Activated CD8-positive, alpha-beta T cell treated with anti-CD3 and anti-CD28 coated beads for 36 hours (primary cell): ENCODE results near the gene TRIP6. TPM values are rescaled to one million over a fixed set of nuclear protein-coding genes. Genes with fewer than 3 reads are reported as not detected.

Experiments used
- ATAC-seq: fragments of 200-7000 bp; cut with Tn5 transposase; one replicate; pipeline ENCODE4 v1.10.0; 2021; ENCODE audit warnings: mild to moderate bottlenecking, moderate library complexity
- CTCF ChIA-PET: fragments of 350-600 bp; sonication (Branson Sonifier 250); formaldehyde crosslinking; loops from one replicate; lab custom pipeline; 2021; ENCODE audit warnings: antibody characterized with exemption; lab: Charles Lee
- POLR2A ChIA-PET: fragments of 350-600 bp; sonication (Branson Sonifier 250); formaldehyde crosslinking; loops from one replicate; lab custom pipeline; 2021; ENCODE audit warnings: antibody characterized with exemption; lab: Charles Lee
- DNase-seq: peaks from one replicate; pipeline ENCODE4 v3.0.0-alpha.2; 2020
- H3K27ac Mint-ChIP-seq: one replicate; pipeline ENCODE4 v1.8.0; 2021; ENCODE audit warnings: mild to moderate bottlenecking, mixed read lengths
- H3K27me3 Mint-ChIP-seq: one replicate; pipeline ENCODE4 v1.8.0; 2021; ENCODE audit warnings: mixed read lengths
- H3K36me3 Mint-ChIP-seq: one replicate; pipeline ENCODE4 v1.8.0; 2021; ENCODE audit warnings: low read depth, mixed read lengths
- H3K4me1 Mint-ChIP-seq: one replicate; pipeline ENCODE4 v1.8.0; 2021; ENCODE audit warnings: low read depth, mixed read lengths
- H3K4me3 Mint-ChIP-seq: one replicate; pipeline ENCODE4 v1.8.0; 2021; ENCODE audit warnings: mild to moderate bottlenecking, moderate library complexity, mixed read lengths
- H3K9me3 Mint-ChIP-seq: one replicate; pipeline ENCODE4 v1.8.0; 2021; ENCODE audit warnings: mixed read lengths
- intact Hi-C: fragments of 100-400 bp; cut with micrococcal nuclease; formaldehyde crosslinking; loops from one replicate; pipeline ENCODE4 v1.10.0; 2022
- total RNA-seq, 2 experiments: library from RNA; stranded (reverse); gene quantifications; one replicate each; pipeline ENCODE4 v1.2.3, GENCODE V29; 2021
- TF ChIP-seq, protein P1 (sequence below): fragments of 200-600 bp; IDR thresholded peaks from one replicate; pipeline ENCODE4 v1.8.0; 2022; ENCODE audit warnings: antibody characterized with exemption, mild to moderate bottlenecking

TRIP6 gene
- total RNA-seq, 2 experiments from 2014 or later, result 27.5 to 28.4 TPM

DNA sequence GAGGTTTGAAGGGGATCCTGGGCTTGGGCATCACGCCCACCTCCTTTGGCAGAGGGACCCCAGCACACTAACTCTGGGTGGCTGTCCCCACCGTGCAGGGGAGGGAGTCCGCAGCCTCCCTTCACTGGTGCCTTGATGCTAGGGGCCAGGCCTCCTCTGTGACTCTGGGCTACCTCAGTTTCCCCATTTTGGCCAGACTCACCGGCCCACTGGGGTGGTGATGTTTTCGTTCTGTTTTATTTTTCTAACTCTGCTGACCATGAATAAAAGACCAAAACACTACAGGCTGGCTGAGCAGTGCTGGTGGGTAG lies 503 bp upstream of the TRIP6 start:
- intact Hi-C loops, result no loop called here
- Mint-ChIP-seq H3K27me3 (no peaks in the 10 kb centered on the region), H3K36me3 (peaks cover 11% of the 10 kb centered on the region), H3K4me1 (peaks cover 8% of the 10 kb centered on the region), H3K4me3 (peak overlapping the region; percentile 89), H3K27ac (peak overlapping the region; percentile 95), H3K9me3 (no peaks in the 10 kb centered on the region)
- ATAC-seq, result no peak
- POLR2A ChIA-PET, result interaction anchor here (0.8 to 1.6 kb wide), 5 partner anchors 9 to 22 kb away, joined by 3 to 7 read pairs (median 5); partner anchors contain the start of genes SLC12A9 and SRRT
- TF ChIP-seq, protein P1, sequence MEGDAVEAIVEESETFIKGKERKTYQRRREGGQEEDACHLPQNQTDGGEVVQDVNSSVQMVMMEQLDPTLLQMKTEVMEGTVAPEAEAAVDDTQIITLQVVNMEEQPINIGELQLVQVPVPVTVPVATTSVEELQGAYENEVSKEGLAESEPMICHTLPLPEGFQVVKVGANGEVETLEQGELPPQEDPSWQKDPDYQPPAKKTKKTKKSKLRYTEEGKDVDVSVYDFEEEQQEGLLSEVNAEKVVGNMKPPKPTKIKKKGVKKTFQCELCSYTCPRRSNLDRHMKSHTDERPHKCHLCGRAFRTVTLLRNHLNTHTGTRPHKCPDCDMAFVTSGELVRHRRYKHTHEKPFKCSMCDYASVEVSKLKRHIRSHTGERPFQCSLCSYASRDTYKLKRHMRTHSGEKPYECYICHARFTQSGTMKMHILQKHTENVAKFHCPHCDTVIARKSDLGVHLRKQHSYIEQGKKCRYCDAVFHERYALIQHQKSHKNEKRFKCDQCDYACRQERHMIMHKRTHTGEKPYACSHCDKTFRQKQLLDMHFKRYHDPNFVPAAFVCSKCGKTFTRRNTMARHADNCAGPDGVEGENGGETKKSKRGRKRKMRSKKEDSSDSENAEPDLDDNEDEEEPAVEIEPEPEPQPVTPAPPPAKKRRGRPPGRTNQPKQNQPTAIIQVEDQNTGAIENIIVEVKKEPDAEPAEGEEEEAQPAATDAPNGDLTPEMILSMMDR, result no peak
- no peak for DNase-seq
- CTCF ChIA-PET, result interaction anchor here (0.7 kb wide), 2 partner anchors 14 to 162 kb away, joined by 3 read pairs; partner anchors contain the start of gene SLC12A9

DNA sequence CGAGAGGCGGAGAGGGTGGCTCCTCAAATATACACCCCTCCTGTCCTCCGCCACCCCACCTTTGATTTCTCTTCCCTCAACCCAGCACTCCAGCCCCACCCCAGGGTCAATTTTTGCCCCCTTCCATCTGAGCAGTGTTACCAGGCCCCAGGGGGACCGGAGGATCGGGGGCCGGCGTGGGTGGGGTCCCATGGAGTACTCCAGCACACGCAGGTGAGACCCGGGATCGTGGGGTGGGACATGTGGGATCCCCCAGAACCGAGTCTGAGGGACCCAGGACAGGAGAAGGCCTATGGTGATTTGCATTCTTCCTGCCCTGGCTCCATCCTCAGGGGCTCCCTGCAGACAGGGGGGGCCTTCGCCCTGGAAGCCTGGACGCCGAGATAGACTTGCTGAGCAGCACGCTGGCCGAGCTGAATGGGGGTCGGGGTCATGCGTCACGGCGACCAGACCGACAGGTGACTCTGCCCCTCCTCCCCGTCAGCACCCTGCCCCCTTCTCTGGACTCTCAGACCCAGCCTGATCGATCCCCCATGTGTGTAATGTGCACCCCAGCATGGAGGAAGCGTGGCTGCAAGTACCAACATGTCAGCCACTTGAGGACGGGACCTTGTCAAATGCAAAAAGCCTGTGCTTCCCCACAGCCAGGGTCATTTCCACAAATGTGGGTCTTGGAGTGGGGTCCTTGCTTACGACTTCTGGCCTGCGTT lies 744 bp downstream of the TRIP6 start:
- peak; percentile 10 for DNase-seq
- POLR2A ChIA-PET, result interaction anchor here (1.6 kb wide), 1 partner anchor 11 kb away, joined by 7 read pairs; no protein-coding TSS in a partner anchor
- intact Hi-C loops, result no loop called here
- Mint-ChIP-seq H3K9me3 (no peaks in the 10 kb centered on the region), H3K4me3 (peak overlapping the region; percentile 89), H3K36me3 (peaks cover 14% of the 10 kb centered on the region), H3K27ac (peak overlapping the region; percentile 87), H3K27me3 (no peaks in the 10 kb centered on the region), H3K4me1 (peaks cover 8% of the 10 kb centered on the region)
- CTCF ChIA-PET, result interaction anchor here (1.1 kb wide), 1 partner anchor 8 kb away, joined by 3 read pairs; no protein-coding TSS in a partner anchor
- ATAC-seq, result no peak
- TF ChIP-seq, protein P1, result no peak

DNA sequence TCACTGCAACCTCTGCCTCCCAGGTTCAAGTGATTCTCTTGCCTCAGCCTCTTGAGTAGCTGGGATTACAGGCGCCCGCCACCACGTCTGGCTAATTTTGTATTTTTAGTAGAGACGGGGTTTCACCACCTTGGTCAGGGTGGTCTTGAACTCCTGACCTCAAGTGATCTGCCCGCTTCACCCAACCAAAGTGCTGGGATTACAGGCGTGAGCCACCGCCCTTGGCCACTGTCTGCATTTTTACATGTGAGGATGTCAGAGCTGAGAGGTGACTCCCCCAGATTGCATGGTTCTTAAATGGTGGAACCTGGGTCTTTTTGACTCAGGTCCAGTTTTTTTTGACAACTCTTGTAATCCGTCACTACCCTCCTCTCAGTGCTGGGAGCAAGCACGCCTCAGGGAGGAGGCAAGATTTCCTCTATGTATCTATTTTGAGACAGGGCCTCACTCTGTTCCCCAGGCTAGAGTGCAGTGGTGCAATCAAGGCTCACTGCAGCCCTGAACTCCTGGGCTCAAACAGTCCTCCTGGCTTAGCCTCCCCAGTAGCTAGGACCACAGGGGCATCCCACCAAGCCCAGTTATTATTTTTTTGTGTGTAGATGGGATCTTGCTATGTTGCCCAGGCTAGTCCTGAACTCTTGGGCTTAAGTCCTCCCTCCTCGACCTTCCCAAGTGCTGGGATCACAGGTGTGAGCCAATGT lies 6.6 kb downstream of the TRIP6 start:
- intact Hi-C loops, result no loop called here
- H3K36me3 Mint-ChIP-seq, result peaks cover 59% of the 10 kb centered on the region

DNA sequence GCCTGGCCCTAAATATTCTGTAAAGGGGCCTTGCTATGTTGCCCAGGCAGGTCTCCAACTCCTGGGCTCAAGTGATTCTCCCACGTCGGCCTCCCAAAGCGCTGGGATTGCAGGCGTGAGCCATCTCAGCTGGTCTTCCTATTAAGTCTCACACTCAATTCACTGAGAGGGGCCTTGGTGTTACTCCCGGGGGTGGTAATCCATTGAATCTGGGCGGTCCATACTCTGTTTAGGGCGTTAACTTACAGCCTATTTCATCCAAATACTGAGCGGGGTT lies 7.1 kb downstream of the TRIP6 start:
- ATAC-seq, result no peak
- CTCF ChIA-PET, result interaction anchor here (2.4 kb wide), 1 partner anchor 13 kb away, joined by 9 read pairs; no protein-coding TSS in a partner anchor

More for the DNA sequence above, 6.6 kb downstream of the TRIP6 start:
- Mint-ChIP-seq H3K27ac (peak overlapping the region; percentile 98), H3K4me1 (peaks cover 29% of the 10 kb centered on the region), H3K4me3 (peak overlapping the region; percentile 98), H3K27me3 (no peaks in the 10 kb centered on the region), H3K9me3 (no peaks in the 10 kb centered on the region)
- POLR2A ChIA-PET, result interaction anchor here (1.5 to 6.8 kb wide), 3 partner anchors 13 to 212 kb away, joined by 3 to 167 read pairs (median 12); partner anchors contain the start of genes SLC12A9, TRIM56 and UFSP1
- CTCF ChIA-PET, result no interaction called here
- no peak for ATAC-seq
- no peak for DNase-seq
- TF ChIP-seq, protein P1, result no peak

More for the DNA sequence above, 7.1 kb downstream of the TRIP6 start:
- Mint-ChIP-seq H3K27me3 (no peaks in the 10 kb centered on the region), H3K27ac (peak overlapping the region; percentile 98), H3K4me3 (peak overlapping the region; percentile 98), H3K36me3 (peaks cover 64% of the 10 kb centered on the region), H3K9me3 (no peaks in the 10 kb centered on the region), H3K4me1 (peaks cover 34% of the 10 kb centered on the region)
- no peak for DNase-seq
- POLR2A ChIA-PET, result interaction anchor here (1.2 to 6.8 kb wide), 4 partner anchors 13 to 211 kb away, joined by 3 to 167 read pairs (median 8); partner anchors contain the start of genes SLC12A9, TRIM56 and UFSP1
- intact Hi-C loops, result no loop called here
- TF ChIP-seq, protein P1, result no peak
